IPS-NIHi11 (cell line): ENCODE measurements around the gene CNPY3.
"Not testable (repeated sequence)": the region's sequence is repeated elsewhere in the genome, so short reads cannot be mapped to it uniquely, and the experiment has no call there.

Source experiments
- DNase-seq: peaks from one replicate; pipeline ENCODE4 v3.0.0; 2012; ENCODE audit warnings: mixed read lengths, low spot score

CNPY3 gene

DNA sequence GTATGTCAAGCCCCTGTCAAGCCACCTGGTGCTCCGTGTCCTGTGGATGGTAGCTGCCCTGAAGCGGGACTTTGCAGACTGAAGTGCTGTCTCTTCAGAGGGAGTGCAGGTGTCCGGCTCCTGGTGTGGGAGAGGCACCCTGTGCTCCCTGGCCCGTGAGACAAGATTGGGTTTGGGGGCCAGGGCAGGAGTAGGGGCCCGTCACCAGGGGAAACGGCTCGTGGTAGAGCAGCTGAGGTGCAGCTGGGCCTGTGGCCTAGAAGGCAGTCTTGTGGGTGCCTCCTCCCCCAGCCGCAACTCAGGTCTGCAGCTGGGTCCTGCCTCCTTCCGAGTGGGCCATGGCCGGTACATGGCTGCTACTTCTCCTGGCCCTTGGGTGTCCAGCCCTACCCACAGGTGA is 13.5 kb upstream of the CNPY3 start, which contains the start of gene PTCRA:
TSS of gene PTCRA (plus strand) at position 322 of the 400 bp plus-strand sequence. CDS start at position 339, 17 bp downstream.
- DNase-seq: no peak

- no peak for DNase-seq
These were observed 13.0 kb upstream of the CNPY3 start for GRCh38 chr6:42916288-42916687.

DNA sequence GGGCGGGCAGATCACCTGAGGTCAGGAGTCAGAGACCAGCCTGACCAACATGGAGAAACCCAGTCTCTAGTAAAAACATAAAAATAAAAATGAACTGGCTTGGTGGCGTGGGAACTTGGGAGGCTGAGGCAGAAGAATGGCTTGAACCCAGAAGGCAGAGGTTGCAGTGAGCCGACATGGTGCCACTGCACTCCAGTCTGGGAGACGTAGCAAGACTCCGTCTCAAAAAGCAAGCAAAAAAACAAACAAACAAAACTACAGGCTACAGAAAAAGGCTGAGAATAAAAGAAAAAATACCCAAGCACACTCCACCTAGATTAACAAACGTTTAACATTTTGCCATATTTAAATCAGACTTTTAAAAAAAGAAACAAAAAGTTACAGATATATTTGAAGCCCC is 7.5 kb upstream of the CNPY3 start:
- no peak for DNase-seq

GRCh38 chr6:42923666-42924065 is 5.6 kb upstream of the CNPY3 start:
- no peak for DNase-seq

DNA sequence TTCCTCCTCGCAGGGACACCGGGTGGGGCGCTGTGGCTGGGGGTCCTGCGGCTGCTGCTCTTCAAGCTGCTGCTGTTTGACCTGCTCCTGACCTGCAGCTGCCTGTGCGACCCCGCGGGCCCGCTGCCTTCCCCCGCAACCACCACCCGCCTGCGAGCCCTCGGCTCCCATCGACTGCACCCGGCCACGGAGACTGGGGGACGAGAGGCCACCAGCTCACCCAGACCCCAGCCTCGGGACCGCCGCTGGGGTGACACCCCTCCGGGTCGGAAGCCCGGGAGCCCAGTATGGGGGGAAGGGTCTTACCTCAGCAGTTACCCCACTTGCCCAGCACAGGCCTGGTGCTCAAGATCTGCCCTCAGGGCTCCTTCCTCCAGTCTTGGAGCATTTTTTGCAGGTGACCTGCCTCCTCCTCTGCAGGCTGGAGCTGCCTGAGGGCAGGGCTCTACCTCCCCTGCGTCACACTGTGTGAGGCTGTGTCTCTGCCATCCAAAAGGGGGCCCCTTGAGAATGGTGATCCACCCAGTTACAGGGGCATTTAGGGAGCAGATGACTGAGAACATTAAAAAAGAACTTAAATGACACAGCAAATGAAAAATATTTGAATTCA is 3.9 kb upstream of the CNPY3 start:
- DNase-seq: peak; percentile 34

DNA sequence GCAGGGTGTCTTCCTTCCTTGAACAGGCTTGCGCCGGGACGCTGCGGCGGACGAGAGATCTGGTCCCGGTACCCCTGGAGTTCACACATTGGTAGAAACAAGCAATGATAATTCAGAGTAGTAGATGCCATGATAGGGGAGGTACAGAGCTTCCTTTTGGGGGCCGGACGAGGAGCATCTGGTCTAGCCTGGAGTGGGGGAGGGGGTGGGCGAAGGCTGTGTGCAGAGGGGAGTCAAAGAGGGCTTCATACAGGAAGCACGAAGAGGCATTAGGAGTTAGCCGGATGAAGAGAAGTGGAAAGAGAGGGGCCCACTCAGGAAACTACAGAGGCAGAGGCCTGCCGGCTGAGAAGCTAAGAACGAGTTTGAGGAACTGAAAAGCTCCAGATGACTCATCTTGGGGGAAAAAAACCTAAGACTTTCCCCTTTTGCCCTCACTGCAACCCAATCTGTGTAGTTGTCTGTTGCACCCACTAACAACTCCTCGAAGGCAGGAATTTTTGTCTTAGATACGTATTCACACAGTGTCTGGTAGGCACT is 611 bp downstream of the CNPY3 start:
- no peak for DNase-seq

DNA sequence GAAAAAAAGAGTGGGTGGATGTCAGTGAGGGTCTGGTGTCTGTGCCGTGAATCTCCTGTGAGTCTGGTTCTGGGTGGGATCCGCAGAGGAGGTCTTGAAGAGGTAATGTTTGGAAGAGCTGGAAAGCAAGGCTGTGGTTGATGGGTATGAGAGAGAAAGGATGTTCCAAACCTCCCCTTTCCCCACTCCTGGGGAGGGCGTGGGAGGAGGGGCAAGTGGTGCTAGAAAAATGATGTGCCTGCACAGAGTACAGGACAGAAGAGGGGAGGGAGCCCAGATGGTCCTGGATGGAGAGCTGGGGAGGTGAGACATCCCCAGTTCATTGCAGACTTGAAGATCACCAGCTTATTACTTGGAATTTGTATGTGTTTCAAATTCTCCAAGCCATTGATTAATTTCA is 3.1 kb downstream of the CNPY3 start:
- DNase-seq: no peak

GRCh38 chr6:42933205-42933604 is 3.9 kb downstream of the CNPY3 start:
- no peak for DNase-seq

GRCh38 chr6:42935322-42935721 is 6.0 kb downstream of the CNPY3 start:
- no peak for DNase-seq

- no peak for DNase-seq
These were observed 7.1 kb downstream of the CNPY3 start for GRCh38 chr6:42936398-42936797.

- no peak for DNase-seq
These were observed 8.5 kb downstream of the CNPY3 start for GRCh38 chr6:42937548-42938427.

DNA sequence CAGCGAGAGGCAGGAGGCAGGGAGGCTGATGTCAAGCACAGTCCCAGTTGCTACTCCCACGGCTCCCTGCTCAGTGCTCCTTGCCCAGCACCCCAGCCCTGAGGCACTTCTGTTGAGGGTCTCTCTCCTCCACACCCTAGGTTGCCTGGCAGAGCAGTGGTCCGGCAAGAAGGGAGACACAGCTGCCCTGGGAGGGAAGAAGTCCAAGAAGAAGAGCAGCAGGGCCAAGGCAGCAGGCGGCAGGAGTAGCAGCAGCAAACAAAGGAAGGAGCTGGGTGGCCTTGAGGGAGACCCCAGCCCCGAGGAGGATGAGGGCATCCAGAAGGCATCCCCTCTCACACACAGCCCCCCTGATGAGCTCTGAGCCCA is 9.1 kb downstream of the CNPY3 start:
- no peak for DNase-seq

- DNase-seq: no peak
These were observed 9.9 kb downstream of the CNPY3 start for GRCh38 chr6:42938987-42939809.

DNA sequence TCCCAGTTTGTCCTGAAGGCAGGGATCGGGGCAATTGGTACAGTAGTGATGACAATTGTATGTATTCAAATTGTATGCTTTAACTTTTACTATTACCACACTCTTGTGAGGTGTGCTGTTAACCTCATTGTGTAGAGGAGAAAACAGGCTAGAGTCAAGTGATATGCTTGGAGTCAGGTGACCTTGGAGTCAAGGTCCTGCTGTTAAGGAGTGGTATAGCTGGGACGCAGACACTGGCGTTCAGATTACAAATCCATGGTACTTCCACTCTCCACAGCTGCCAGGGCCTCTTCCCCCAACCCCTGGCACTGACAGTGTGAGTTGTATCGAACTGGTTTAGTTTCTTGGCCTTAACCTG is 10.5 kb downstream of the CNPY3 start:
- no peak for DNase-seq

- no peak for DNase-seq
These were observed 11.3 kb downstream of the CNPY3 start for GRCh38 chr6:42940493-42941045.

GRCh38 chr6:42941356-42941755 is 12.1 kb downstream of the CNPY3 start:
- DNase-seq: not testable (repeated sequence)

DNA sequence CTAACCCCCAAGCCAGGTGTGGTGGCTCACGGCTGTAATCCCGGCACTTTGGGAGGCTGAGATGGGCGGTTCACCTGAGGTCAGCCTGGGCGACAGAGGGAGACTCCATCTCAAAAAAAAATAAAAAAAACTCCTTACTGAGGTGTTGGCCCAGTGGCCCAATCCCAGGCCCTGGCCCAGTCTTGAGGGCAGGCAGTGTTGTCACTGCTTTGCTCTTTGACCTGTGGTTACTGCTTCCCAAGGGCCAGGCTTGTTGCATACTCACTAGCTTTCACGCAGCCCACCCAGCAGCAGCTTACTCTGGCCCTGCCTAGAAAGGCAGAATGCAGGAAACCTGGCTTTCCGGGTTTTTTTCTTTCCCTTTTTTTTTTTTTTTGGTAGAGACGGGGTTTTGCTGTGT is 13.2 kb downstream of the CNPY3 start:
- no peak for DNase-seq

- no peak for DNase-seq
These were observed 18.7 kb downstream of the CNPY3 start for GRCh38 chr6:42947950-42948349.

GRCh38 chr6:42952389-42952788 is 23.1 kb downstream of the CNPY3 start:
- no peak for DNase-seq

DNA sequence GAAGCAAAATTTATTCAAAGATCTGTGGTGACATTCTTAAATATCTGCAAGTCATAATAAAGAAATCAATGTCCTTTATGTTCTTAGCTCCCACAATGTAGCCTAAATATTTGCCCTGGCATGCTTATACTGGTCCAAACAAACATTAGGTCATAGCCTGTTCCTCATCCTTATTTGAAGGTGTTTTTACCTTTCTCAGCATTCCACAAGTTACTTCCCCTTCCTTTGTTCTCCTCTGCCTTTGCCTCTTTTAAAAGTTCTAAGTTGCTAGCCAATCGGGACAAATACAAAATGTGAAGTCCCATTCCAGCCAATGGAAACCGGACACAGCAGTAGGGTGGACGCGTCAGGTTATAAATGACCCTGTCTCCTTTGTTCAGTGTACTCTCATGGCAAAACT is 25.1 kb downstream of the CNPY3 start:
- not testable (repeated sequence) for DNase-seq

- DNase-seq: no peak
These were observed 28.8 kb downstream of the CNPY3 start for GRCh38 chr6:42958125-42958524.

GRCh38 chr6:42959917-42960242 is 30.6 kb downstream of the CNPY3 start:
- DNase-seq: no peak
